ENCODE data around the gene MRPL58. TPM values are rescaled to one million over a fixed set of nuclear protein-coding genes. Genes with fewer than 3 reads are reported as not detected.

The MRPL58 gene
- total and polyA plus RNA-seq, 12 donors: 43.7 to 72.3 (median 52.1) TPM

GRCh38 chr17:74987418-74987908, 25.0 kb upstream of the MRPL58 start, which contains the start of gene CDR2L:
CDR2L (plus strand) TSS chr17:74987632; CDS start chr17:74988044, 412 bp downstream.
- Histone ChIP-seq H3K9me3 (no peaks in the 10 kb centered on the region), H3K36me3 (peaks cover 0 to 4% (median 0%) of the 10 kb centered on the region in 9 donors), H3K4me3 (peak within 1 kb of the TSS; percentile 63 to 92 (median 80)), H3K27me3 (peaks cover 0 to 17% (median 0%) of the 10 kb centered on the region in 7 donors), H3K27ac (peak within 1 kb of the TSS; percentile 87 to 100 (median 98)), H3K4me1 (peaks cover 0 to 52% (median 30%) of the 10 kb centered on the region in 9 donors)
- TF ChIP-seq CTCF (IDR thresholded peaks at IDR 0.05): no peak
- intact Hi-C loops (cut with DNase I): loop anchor here in 5 of 10 donors (2.0 to 10.0 kb wide), 4 partner anchors 25 to 125 kb away; partner anchors contain the start of genes ATP5PD (in 3 of the 5), KCTD2 (in 3 of the 5) and MRPL58 (in 1 of the 5)
- DNase-seq (peak; percentile 96 to 97), ATAC-seq (peak; percentile 87 to 94 (median 92))
- WGBS, 2 donors: 0% methylated on average over 36 to 51 of the region's 51 CpGs

- Histone ChIP-seq H3K9me3 (no peaks in the 10 kb centered on the region), H3K36me3 (peaks cover 0 to 5% (median 0%) of the 10 kb centered on the region in 9 donors), H3K4me3 (peak overlapping the region; percentile 63 to 92 (median 80)), H3K4me1 (peaks cover 0 to 52% (median 29%) of the 10 kb centered on the region in 9 donors), H3K27me3 (peaks cover 0 to 13% (median 0%) of the 10 kb centered on the region in 7 donors), H3K27ac (peak overlapping the region; percentile 87 to 100 (median 98))
- intact Hi-C loops (cut with DNase I): loop anchor here in 6 of 10 donors (1.0 to 10.0 kb wide), 7 partner anchors 23 to 124 kb away; partner anchors contain the start of genes ATP5PD (in 3 of the 6), KCTD2 (in 3 of the 6) and MRPL58 (in 1 of the 6)
- ATAC-seq: peak; percentile 72 to 93 (median 88)
- DNase-seq: peak; percentile 85 to 95
- TF ChIP-seq CTCF (IDR thresholded peaks at IDR 0.05): peak; percentile 16 to 66 (median 42)
- WGBS, 2 donors: 1 to 2% methylated on average over 72 to 76 of the region's 76 CpGs
These were observed 24.4 kb upstream of the MRPL58 start for GRCh38 chr17:74987909-74988711.

DNA sequence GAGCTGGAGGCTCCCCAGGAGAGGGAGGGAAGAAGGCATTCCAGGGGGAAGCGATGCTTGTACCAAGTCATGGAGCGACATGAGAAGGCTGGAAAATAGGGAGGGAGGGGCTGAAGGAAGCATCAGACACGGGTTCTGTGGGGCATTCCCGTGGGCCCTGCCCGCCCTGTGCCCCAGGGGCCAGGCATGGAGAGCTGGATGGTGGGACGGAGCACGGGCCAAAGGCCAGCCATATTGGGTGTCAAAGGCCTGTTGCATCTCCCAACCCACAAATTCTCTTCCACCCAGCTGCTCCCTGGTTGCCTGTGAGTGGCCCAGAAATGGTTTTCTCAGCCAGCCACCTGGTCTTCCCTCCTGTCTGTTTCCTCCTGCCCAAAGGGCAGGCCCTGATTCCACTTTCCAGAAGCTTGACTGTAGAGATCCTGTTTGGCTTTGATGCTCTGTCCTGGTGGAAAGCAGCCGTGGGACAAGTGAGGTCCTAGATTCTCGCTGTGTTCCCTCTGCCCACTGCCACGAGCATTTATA, 21.8 kb upstream of the MRPL58 start:
- ATAC-seq (no peak), DNase-seq (no peak)
- H3K4me3 ChIP-seq: no peak overlapping the region
- TF ChIP-seq CTCF (IDR thresholded peaks at IDR 0.05): no peak
- H3K27me3 ChIP-seq: peaks cover 0 to 13% (median 0%) of the 10 kb centered on the region in 7 donors
- WGBS, 2 donors: 87 to 91% methylated on average over 10 of the region's 10 CpGs
- H3K9me3 ChIP-seq: no peaks in the 10 kb centered on the region
- intact Hi-C loops (cut with DNase I): no loop called here
- H3K27ac ChIP-seq: peak overlapping the region in 5 of 10 donors; percentile 34 to 100 (median 47)
- peaks cover 0 to 65% (median 30%) of the 10 kb centered on the region in 9 donors for H3K4me1 ChIP-seq
- peaks cover 0 to 29% (median 0%) of the 10 kb centered on the region in 9 donors for H3K36me3 ChIP-seq

DNA sequence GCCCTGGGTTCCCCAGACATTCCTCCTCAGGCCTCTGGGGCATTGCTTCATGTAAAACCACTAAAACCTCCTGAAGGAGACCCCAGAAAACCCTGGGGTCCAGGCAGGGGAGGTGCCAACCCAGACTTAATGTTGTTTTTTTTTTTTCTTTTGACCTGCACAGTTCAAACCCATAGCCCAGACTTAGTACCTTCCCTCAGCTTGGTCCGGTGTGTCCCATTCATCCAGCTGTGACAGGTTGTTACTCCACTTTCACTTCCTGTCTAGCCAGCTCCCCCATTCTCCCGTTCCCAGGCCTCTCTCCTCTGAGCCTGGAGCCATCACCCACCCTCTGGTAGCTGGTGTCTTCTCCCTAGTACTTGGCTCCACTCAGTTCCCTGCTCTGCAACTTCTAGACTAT, 20.2 kb upstream of the MRPL58 start:
- peaks cover 0 to 13% (median 0%) of the 10 kb centered on the region in 7 donors for H3K27me3 ChIP-seq
- peaks cover 0 to 59% (median 26%) of the 10 kb centered on the region in 9 donors for H3K4me1 ChIP-seq
- TF ChIP-seq CTCF (IDR thresholded peaks at IDR 0.05): no peak
- H3K9me3 ChIP-seq: no peaks in the 10 kb centered on the region
- peak overlapping the region in 9 of 10 donors; percentile 61 to 100 (median 67) for H3K27ac ChIP-seq
- H3K4me3 ChIP-seq: no peak overlapping the region
- H3K36me3 ChIP-seq: peaks cover 0 to 30% (median 0%) of the 10 kb centered on the region in 9 donors
- ATAC-seq (no peak), DNase-seq (no peak)
- WGBS, 2 donors: 65 to 71% methylated on average over 2 of the region's 2 CpGs
- intact Hi-C loops (cut with DNase I): no loop called here
